Stimulated activated CD8-positive, alpha-beta memory T cell treated with anti-CD3 and anti-CD28 coated beads, Interleukin-12 subunit alpha, Interleukin-12 subunit beta, amount 100 ng/mL, for 24 hours (primary cell): ENCODE data around the gene ATP6V1E1.
"Not testable (repeated sequence)": the region's sequence is repeated elsewhere in the genome, so short reads cannot be mapped to it uniquely, and the experiment has no call there.

Experiments used
- DNase-seq: peaks from one replicate; pipeline ENCODE4 v3.0.0-alpha.2; 2020; ENCODE audit errors: extremely low read depth

Gene ATP6V1E1

DNA sequence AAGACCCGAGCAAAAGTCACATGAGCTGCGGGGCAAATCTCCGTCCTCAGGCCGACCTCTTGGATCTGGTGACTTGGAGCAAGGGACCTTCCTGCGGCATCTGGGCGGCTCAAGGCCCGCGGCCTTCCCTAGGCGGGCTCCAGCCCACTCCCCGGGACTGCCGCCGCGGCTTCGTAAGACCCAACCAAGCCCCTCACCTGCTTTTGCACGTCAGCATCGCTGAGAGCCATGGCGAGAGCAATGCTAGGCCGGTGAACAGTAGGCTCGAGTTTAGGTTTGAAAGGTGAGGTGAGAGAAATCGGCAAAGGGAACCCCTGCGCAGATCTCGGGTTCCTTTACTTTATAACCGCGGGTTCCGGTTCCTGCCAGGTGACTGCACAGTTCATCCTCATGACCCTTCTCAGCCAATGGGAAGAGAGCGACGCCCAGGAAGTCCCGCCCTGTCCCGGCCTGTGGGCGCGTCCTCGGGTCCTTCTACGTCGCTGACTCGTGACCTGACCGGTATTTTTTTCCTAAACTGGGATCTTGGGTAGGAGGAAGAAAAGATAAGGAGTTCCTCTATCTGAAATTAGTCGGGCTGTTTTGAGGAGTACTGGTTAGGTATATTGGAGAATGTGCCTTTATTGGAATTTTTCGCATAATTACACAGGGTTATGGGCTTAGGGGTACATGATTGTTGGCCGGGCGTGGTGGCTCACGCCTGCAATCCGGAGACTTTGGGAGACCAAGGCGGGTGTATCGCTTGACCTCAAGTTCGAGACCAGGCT is at the start of gene ATP6V1E1:
Gene ATP6V1E1 (minus strand): TSS at position 344 of the 767 bp plus-strand sequence. CDS start 114 bp downstream, at position 230.
- peak; percentile 86 for DNase-seq

- no peak for DNase-seq
Measured at GRCh38 chr22:17675584-17675983, 47.0 kb upstream of the ATP6V1E1 start.

- no peak for DNase-seq
Measured at GRCh38 chr22:17674152-17674551, 45.6 kb upstream of the ATP6V1E1 start.

DNA sequence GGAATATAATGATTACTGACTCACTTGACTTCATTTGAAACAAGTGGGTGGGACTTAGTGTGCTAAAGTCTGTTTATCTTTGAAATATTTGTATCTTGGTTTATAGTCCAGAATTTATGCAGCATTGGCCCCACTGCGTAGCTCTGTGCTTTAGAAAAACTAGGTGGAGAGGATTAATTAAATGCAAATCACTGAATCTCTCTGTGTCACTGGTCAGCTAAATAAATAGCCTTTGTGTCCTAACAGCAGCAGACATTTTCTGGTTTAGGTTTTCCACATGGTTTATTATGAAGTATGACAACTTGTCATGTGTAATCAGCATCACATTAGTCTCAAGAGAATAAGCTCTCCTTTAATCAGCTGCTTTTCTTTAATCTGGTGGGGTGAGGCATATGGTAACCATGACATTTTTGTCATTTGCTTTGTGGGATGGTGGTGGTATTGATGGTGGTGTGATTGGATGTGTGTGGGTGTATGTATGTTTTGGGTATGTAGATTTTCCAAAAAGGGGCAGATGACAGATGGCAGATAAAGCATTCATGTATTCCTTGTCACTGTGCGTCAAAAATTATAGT is 44.0 kb upstream of the ATP6V1E1 start:
- peak; percentile 3 for DNase-seq

DNA sequence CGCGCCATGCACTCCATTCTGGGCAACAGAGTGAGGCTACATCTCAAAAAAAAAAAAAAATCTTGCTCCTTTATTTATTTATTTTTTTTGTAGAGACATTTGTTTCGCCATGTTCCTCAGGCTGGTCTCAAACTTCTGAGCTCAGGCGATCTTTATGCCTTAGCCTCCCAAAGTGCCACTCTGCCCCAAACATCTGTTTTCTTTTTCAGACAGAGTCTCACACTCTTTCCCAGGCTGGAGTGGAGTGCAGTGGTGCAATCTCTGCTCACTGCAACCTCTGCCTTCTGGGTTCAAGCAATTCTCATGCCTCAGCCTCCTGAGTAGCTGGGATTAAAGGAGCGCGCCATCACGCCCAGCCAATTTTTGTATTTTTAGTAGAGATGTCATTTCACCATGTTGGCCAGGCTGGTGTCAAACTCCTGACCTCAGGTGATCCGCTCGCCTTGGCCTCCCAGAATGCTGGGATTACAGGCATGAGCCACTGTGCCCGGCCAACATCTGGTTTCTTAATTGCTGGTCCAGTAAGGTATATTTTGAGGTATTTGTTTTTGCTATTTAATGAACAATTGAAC is 43.1 kb upstream of the ATP6V1E1 start:
- not testable (repeated sequence) for DNase-seq

GRCh38 chr22:17665854-17666253 is 37.3 kb upstream of the ATP6V1E1 start:
- no peak for DNase-seq

GRCh38 chr22:17665248-17665647 is 36.7 kb upstream of the ATP6V1E1 start:
- no peak for DNase-seq

GRCh38 chr22:17664414-17665055 is 36.0 kb upstream of the ATP6V1E1 start:
- no peak for DNase-seq

- DNase-seq, result no peak
Measured at GRCh38 chr22:17656870-17657395, 28.4 kb upstream of the ATP6V1E1 start.

- DNase-seq, result no peak
Measured at GRCh38 chr22:17655289-17655688, 26.7 kb upstream of the ATP6V1E1 start.

GRCh38 chr22:17648569-17648968 is 20.0 kb upstream of the ATP6V1E1 start:
- DNase-seq, result no peak

DNA sequence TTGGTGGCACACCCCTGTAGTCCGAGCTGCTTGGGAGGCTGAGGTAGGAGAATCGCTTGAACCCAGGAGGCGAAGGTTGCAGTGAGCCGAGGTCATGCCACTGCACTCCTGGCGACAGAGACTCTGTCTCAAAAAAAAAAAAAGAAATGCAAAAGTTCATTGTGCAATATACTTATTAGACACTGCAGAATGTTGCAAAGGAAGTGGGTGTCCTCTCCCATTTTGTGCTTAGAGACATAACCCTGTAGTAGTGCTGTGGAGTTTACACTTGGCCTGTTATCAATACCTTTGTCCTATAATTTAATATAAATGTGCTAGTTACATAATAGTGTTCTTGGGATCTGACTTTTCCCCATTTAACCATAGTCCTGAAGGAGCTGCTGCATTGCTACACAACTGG is 19.4 kb upstream of the ATP6V1E1 start:
- no peak for DNase-seq

DNA sequence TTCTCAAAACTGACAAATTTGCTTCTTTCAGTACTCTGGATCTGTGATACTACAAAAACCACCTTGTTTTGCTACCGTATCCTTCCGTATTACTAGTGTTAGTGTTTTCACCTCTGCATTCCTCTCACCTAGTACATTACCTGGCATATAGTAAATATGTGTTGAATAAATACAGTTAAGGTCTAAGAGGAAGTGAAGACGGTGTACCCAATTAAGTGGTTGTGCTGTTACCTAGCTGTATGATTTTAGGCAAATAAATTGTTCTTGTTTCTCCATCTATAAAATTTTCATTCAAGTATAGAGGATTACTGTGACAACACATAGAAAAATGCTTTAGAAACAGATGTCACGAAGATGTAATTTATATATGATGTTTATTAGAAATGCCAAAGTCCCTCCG is 18.9 kb upstream of the ATP6V1E1 start:
- DNase-seq, result no peak

DNA sequence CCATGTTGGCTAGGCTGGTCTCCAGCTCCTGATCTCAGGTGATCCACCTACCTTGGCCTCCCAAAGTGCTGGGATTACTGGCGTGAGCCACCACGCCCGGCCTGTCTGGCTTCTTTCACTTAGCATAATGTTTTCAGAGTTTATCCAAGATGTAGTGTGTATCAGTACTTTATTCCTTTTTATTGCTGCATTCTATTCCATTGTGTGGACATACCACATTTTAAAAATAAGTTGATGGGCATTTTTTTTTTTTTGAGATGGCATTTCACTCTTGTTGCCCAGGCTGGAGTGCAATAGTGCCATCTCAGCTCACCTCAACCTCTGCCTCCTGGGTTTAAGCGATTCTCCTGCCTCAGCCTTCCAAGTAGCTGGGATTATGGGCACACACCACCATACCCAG is 13.8 kb upstream of the ATP6V1E1 start:
- not testable (repeated sequence) for DNase-seq

DNA sequence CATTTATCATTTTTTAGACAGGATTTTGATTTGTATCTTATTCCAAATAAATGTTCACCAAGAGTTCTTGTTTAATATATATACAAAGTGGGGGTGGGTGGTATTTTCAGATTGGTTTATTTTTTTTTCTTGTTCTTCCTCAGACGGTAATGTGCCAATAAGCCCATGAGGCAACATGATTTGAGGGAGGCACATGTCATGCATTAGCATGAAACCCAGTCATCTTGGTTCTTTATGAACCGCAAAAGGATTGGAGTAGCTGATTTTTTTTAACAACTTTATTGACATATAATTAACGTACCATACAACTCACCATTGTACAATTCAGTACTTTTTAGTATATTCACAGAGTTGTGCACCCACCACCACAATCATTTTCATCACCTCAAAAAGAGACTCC is 12.7 kb upstream of the ATP6V1E1 start:
- DNase-seq, result no peak

DNA sequence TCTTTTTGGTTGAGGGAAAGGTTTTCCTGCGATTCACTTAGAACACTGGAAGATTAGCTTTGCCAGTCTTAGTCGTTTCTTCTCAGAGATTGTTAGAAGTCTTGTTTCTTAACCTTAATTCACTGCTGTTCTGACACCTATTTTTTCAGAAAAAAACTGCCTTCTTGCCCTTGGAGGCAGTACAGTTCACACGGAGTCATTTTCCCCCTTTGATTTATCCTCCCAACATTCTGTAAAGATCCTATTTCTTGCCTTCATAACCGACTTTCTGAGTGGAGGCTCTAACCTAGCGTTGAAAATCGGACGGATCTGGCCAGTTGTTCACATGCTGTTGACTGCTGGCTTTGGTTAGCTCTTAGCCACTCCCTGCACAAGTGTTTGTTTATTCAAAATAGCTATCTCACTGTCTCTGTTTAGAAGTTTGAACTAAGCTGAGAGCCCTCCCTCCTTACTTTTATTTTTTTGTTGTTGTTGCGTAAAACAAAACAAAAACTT is 10.7 kb upstream of the ATP6V1E1 start:
- no peak for DNase-seq

GRCh38 chr22:17638432-17639246 is 10.1 kb upstream of the ATP6V1E1 start, which contains the start of gene BCL2L13:
TSS of gene BCL2L13 (plus strand) at chr22:17638757. CDS start at chr22:17655712, 16,955 bp downstream.
- DNase-seq, result peak; percentile 75

- DNase-seq, result no peak
Measured at GRCh38 chr22:17638182-17638431, 9.6 kb upstream of the ATP6V1E1 start.

- DNase-seq, result no peak
Measured at GRCh38 chr22:17637490-17638181, 9.1 kb upstream of the ATP6V1E1 start.

- DNase-seq, result not testable (repeated sequence)
Measured at GRCh38 chr22:17636850-17637249, 8.3 kb upstream of the ATP6V1E1 start.

DNA sequence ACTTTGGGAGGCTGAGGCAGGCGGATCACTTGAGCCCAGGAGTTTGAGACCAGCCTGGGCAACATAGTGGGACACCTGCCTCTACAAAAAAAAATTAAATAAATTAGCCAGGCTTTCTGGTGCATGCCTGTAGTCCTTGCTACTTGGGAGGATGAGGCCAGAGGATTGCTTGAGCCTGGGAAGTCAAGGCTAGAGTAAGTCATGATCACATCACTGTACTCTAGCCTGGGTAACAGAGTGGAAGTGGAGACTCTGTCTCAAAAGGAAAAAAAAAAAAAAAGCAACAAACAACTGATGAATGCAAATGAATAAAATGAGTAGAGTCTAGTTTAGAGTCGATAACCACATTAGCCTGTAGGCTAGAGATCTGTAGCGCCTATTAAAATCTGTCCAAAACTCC is 6.1 kb upstream of the ATP6V1E1 start:
- DNase-seq, result no peak
